ENCODE measurements around the gene CST9L. TPM values are rescaled to one million over a fixed set of nuclear protein-coding genes. Genes with fewer than 3 reads are reported as not detected.

Gene CST9L
- total RNA-seq, 1 donor from 2014 or later: not detected

DNA sequence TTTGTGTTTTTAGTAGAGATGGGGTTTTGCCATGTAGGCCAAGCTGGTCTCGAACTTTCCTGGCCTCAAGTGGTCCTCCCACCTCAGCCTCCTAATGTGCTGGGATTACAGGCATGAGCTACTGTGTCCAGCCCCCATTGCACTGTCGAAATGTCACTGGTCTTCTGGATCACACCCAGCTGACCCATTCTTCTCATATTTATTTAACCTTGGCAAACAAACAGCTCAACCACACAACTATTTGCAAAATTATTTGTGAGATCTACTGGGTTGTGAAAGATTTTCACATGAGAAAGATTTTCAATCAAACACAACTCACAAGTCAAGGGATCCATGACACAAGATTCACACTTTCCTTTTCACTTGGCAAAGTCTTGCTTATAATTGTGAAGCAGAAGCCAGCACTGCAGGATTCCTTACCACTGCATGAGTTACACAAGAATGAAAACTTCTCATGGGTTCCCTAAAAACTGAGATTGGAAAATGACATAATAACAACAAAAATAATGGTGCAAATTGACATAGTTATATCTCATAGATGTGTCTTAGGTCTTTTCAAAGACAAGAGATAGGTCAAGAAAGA is 2.0 kb upstream of the CST9L start:
- Histone ChIP-seq H3K27me3 (ENCODE audit: control insufficient read depth, insufficient read depth, low read length) (peaks cover 2% of the 10 kb centered on the region), H3K4me3 (ENCODE audit: low read depth, low read length) (no peak overlapping the region), H3K36me3 (ENCODE audit: control insufficient read depth, insufficient read depth, low read length) (no peaks in the 10 kb centered on the region)
- TF ChIP-seq, protein P1, sequence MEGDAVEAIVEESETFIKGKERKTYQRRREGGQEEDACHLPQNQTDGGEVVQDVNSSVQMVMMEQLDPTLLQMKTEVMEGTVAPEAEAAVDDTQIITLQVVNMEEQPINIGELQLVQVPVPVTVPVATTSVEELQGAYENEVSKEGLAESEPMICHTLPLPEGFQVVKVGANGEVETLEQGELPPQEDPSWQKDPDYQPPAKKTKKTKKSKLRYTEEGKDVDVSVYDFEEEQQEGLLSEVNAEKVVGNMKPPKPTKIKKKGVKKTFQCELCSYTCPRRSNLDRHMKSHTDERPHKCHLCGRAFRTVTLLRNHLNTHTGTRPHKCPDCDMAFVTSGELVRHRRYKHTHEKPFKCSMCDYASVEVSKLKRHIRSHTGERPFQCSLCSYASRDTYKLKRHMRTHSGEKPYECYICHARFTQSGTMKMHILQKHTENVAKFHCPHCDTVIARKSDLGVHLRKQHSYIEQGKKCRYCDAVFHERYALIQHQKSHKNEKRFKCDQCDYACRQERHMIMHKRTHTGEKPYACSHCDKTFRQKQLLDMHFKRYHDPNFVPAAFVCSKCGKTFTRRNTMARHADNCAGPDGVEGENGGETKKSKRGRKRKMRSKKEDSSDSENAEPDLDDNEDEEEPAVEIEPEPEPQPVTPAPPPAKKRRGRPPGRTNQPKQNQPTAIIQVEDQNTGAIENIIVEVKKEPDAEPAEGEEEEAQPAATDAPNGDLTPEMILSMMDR (IDR thresholded peaks at IDR 0.05; ENCODE audit: insufficient read depth, low read length, poor library complexity, severe bottlenecking): no peak
- DNase-seq (ENCODE audit: low read depth): no peak

DNA sequence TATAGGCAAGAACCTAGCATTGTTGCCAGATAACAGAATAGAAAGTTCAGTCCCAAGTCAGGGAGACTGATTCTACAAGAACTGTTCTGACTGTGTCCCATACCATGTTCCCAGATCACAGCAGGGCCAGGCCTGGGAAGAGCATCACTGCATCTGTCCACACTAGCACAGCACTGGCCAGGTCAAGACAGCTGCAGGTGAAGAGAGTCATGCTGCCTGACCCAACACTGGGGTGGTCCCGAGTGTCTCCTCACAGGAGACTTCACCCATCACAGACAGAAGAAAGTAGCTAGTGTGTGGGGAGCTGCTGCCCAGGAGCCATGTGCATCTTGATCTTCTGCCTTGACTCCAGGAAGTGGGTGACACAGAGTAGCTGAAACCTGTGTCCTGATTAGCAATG is 1.3 kb upstream of the CST9L start:
- DNase-seq (ENCODE audit: low read depth): no peak
- Histone ChIP-seq H3K4me3 (ENCODE audit: low read depth, low read length) (no peak overlapping the region), H3K27me3 (ENCODE audit: control insufficient read depth, insufficient read depth, low read length) (peaks cover 2% of the 10 kb centered on the region), H3K36me3 (ENCODE audit: control insufficient read depth, insufficient read depth, low read length) (no peaks in the 10 kb centered on the region)
- TF ChIP-seq, protein P1 (IDR thresholded peaks at IDR 0.05; ENCODE audit: insufficient read depth, low read length, poor library complexity, severe bottlenecking): no peak

DNA sequence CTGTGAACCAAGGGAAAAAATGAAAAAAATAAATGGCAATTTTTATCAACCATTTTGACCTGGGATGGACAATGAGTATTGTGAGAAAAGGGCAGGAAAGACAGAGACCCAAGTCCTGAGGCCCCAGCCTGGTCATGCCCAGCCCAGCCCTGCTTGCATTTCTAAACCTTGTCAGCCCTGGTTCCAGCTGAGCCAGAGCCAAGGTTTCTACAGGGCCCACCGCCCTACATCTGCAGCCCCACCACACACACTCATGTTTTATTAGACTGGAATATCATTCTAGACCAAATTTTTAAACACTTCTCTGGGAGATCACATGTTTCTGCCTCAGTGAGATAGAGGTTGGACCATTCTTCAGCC is 667 bp upstream of the CST9L start:
- Histone ChIP-seq H3K4me3 (ENCODE audit: low read depth, low read length) (no peak overlapping the region), H3K36me3 (ENCODE audit: control insufficient read depth, insufficient read depth, low read length) (no peaks in the 10 kb centered on the region), H3K27me3 (ENCODE audit: control insufficient read depth, insufficient read depth, low read length) (peaks cover 2% of the 10 kb centered on the region)
- TF ChIP-seq, protein P1 (IDR thresholded peaks at IDR 0.05; ENCODE audit: insufficient read depth, low read length, poor library complexity, severe bottlenecking): no peak
- DNase-seq (ENCODE audit: low read depth): no peak

DNA sequence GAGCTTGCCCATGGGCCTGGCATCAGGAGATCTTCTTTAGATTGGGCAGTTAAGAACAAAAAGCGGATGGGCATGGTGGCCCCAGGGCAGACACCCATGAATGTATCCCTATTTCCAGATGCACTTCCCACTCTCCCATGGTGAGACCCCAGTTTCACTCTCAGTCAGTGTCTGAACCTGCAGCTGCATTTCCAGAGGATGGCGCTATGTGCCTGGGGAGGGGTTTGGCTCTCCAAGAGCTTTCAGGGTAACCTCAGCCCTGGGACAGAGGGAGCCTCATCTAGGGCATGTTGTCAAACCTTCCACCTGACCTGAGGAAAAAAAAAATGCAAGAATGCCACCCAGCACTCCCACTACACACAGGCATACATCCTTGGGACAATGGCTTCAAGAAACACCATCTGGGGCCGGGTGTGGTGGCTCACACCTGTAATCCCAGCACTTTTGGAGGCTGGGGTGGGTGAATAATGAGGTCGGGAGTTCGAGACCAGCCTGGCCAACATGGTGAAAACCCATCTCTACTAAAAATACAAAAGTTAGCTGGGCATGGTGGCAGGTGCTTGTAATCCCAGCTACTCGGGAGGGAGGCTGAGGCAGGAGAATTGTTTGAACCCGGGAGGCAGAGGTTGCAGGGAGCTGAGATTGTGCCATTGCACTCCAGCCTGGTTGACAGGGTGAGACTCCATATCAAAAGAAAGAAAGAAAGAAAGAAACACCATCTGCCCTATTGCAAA is 1.9 kb downstream of the CST9L start:
- no peak for DNase-seq (ENCODE audit: low read depth)
- Histone ChIP-seq H3K36me3 (ENCODE audit: control insufficient read depth, insufficient read depth, low read length) (no peaks in the 10 kb centered on the region), H3K27me3 (ENCODE audit: control insufficient read depth, insufficient read depth, low read length) (peaks cover 2% of the 10 kb centered on the region), H3K4me3 (ENCODE audit: low read depth, low read length) (no peak overlapping the region)
- TF ChIP-seq, protein P1 (IDR thresholded peaks at IDR 0.05; ENCODE audit: insufficient read depth, low read length, poor library complexity, severe bottlenecking): no peak

DNA sequence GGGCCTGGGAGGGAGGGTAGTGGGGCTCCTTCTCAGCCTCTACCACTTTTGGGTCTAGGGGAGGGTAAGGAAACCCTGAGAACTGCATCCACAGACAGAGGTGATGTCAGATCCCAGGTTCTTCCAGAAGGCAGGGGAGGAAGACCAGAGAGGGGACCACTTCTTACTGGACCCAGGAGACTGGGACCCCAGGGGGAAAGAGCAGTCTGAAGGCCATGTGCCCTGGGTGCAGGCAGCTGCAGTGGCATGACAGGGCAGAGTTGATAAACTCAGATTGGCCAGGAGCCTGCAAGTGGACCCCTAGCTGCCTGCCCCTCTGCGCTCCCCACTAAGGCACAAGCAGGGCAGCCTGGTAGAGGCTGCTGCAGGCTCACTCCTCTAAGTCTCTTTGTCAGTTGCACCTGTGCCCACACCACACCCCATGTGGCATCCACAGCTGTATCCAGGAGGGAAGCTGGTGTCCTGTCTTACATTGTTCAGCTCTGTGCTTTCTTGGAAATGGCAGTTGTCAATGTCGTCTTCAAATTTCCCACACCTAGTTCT is 2.7 kb downstream of the CST9L start:
- TF ChIP-seq, protein P1 (IDR thresholded peaks at IDR 0.05; ENCODE audit: insufficient read depth, low read length, poor library complexity, severe bottlenecking): no peak
- peaks cover 2% of the 10 kb centered on the region for H3K27me3 ChIP-seq (ENCODE audit: control insufficient read depth, insufficient read depth, low read length)

More for the DNA sequence above, 2.7 kb downstream of the CST9L start:
- Histone ChIP-seq H3K36me3 (ENCODE audit: control insufficient read depth, insufficient read depth, low read length) (no peaks in the 10 kb centered on the region), H3K4me3 (ENCODE audit: low read depth, low read length) (no peak overlapping the region)
- no peak for DNase-seq (ENCODE audit: low read depth)
